ENCODE results near the gene SMCO2. TPM values are rescaled to one million over a fixed set of nuclear protein-coding genes. Genes with fewer than 3 reads are reported as not detected.
A peak's percentile ranks its signal among the peaks of the same experiment; 100 is the strongest.

The SMCO2 gene
- total and polyA plus RNA-seq, 10 of the 15 experiments (the other 5 are each of a cell fraction or from before 2014, with no cell fraction given): 0.11 to 2.3 (median 0.67) TPM

DNA sequence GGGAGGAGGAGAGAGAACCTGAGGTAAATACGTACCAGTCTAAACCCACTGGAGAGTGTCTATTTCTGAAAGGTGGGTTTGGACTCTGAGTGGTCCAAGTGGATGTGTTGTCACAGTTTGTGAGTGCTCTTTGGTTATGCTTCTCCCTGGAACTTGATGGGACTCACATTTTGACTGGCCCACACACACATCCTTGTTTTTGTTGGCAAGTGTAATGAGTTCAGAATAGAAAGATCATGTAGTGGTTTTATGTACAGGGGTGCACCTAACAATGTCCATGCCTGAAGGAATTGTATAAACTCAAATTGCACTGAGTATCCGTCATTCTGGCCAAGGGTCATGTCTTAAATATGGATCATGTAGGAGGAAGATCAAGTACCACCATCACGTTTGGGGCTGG lies 82.3 kb downstream of the SMCO2 start:
- in situ Hi-C loops (cut with MboI) (no loop called here), intact Hi-C loops (cut with micrococcal nuclease; ENCODE audit: unreplicated experiment) (no loop called here)
- ChIA-PET SMC1A (ENCODE audit: uncharacterized antibody, unreplicated experiment) (no interaction called here), POLR2A (no interaction called here), CTCF (no interaction called here), RAD21 (ENCODE audit: unreplicated experiment) (no interaction called here)
- no TSS peak for BruUV-seq (replicated peaks)
- no peaks in the 10 kb centered on the region for H3K36me3 ChIP-seq (ENCODE audit: control insufficient read depth in 2 of 2, insufficient read depth in 2 of 2, low read length in 1 of 2)
- DNase-seq (ENCODE audit: low read depth, low spot score) (no peak), ATAC-seq (no peak), FAIRE-seq (no peak)
- no peaks in the 10 kb centered on the region for H3K27me3 ChIP-seq (replicated peaks in 1 of 2; ENCODE audit: control insufficient read depth in 2 of 2, insufficient read depth in 2 of 2, low read length in 1 of 2)
- no peak for TF ChIP-seq RCOR1 (conservative IDR thresholded peaks at IDR 0.05; ENCODE audit: low read depth, low read length)
- TF ChIP-seq FOXK2 (IDR thresholded peaks at IDR 0.05): no peak
- TF ChIP-seq SREBF1 (IDR thresholded peaks at IDR 0.05; ENCODE audit: low read length): no peak
- no peak overlapping the region for H3K27ac ChIP-seq (ENCODE audit: control insufficient read depth, insufficient read depth)
- H4K20me1 ChIP-seq (ENCODE audit: control insufficient read depth, insufficient read depth): no peaks in the 10 kb centered on the region
- H3K9me3 ChIP-seq (replicated peaks; ENCODE audit: control insufficient read depth, insufficient read depth, low read length): no peaks in the 10 kb centered on the region; the same call in 2 of the 3 replicates
- H3K9ac ChIP-seq (ENCODE audit: control insufficient read depth, insufficient read depth, low read length): no peak overlapping the region
- peaks cover 45% of the 10 kb centered on the region for H3K79me2 ChIP-seq (ENCODE audit: control insufficient read depth, insufficient read depth, low read length)
- no peak overlapping the region; the same call in 1 of the 2 replicates for H3K4me2 ChIP-seq (ENCODE audit: control insufficient read depth, insufficient read depth)
- H3K4me1 ChIP-seq (ENCODE audit: control insufficient read depth, insufficient read depth, low read length): peaks cover 22% of the 10 kb centered on the region
- WGBS (ENCODE audit: insufficient coverage, insufficient replicate concordance, low lambda C conversion rate, missing lambda C conversion rate): 100% methylated on average over 3 of the region's 3 CpGs
- no peak overlapping the region for H3K4me3 ChIP-seq
- no peak overlapping the region for H2AFZ ChIP-seq (ENCODE audit: control insufficient read depth, low read depth, low read length)

- Histone ChIP-seq H3K9me3 (replicated peaks; ENCODE audit: control insufficient read depth, insufficient read depth, low read length) (no peaks in the 10 kb centered on the region; the same call in 1 of the 3 replicates), H4K20me1 (ENCODE audit: control insufficient read depth, insufficient read depth) (no peaks in the 10 kb centered on the region), H3K4me3 (peak overlapping the region; percentile 14; the same call in 1 of the 2 replicates), H3K27me3 (replicated peaks in 1 of 2; ENCODE audit: control insufficient read depth in 2 of 2, insufficient read depth in 2 of 2, low read length in 1 of 2) (no peaks in the 10 kb centered on the region), H3K4me1 (ENCODE audit: control insufficient read depth, insufficient read depth, low read length) (peaks cover 35% of the 10 kb centered on the region), H3K9ac (ENCODE audit: control insufficient read depth, insufficient read depth, low read length) (peak overlapping the region; percentile 30; the same call in 1 of the 2 replicates), H3K36me3 (ENCODE audit: control insufficient read depth in 2 of 2, insufficient read depth in 2 of 2, low read length in 1 of 2) (no peaks in the 10 kb centered on the region), H3K79me2 (ENCODE audit: control insufficient read depth, insufficient read depth, low read length) (peaks cover 40% of the 10 kb centered on the region), H3K4me2 (ENCODE audit: control insufficient read depth, insufficient read depth) (peak overlapping the region; percentile 80), H3K27ac (ENCODE audit: control insufficient read depth, insufficient read depth) (peak overlapping the region; percentile 45; the same call in 1 of the 2 replicates), H2AFZ (ENCODE audit: control insufficient read depth, low read depth, low read length) (peak overlapping the region; percentile 37)
- no TSS peak for BruUV-seq (replicated peaks)
- ChIA-PET CTCF (interaction anchor here (2.6 kb wide), 2 partner anchors 94 to 96 kb away, joined by 6 to 10 read pairs; no protein-coding TSS in a partner anchor), RAD21 (ENCODE audit: unreplicated experiment) (no interaction called here), SMC1A (ENCODE audit: uncharacterized antibody, unreplicated experiment) (interaction anchor here (0.5 to 2.3 kb wide), 6 partner anchors 9 to 1701 kb away, joined by 3 to 10 read pairs (median 3); no protein-coding TSS in a partner anchor), POLR2A (interaction anchor here (0.5 to 1.2 kb wide), 3 partner anchors 9 to 299 kb away, joined by 3 to 6 read pairs (median 5); no protein-coding TSS in a partner anchor)
- intact Hi-C loops (cut with micrococcal nuclease; ENCODE audit: unreplicated experiment): loop anchor here (5.0 kb wide), 1 partner anchor 172 kb away; no protein-coding TSS in a partner anchor
- ATAC-seq: no peak; the same call in 2 of the 3 replicates
- WGBS (ENCODE audit: insufficient coverage, insufficient replicate concordance, low lambda C conversion rate, missing lambda C conversion rate): 30% methylated on average over 7 of the region's 7 CpGs
- TF ChIP-seq, protein P1, sequence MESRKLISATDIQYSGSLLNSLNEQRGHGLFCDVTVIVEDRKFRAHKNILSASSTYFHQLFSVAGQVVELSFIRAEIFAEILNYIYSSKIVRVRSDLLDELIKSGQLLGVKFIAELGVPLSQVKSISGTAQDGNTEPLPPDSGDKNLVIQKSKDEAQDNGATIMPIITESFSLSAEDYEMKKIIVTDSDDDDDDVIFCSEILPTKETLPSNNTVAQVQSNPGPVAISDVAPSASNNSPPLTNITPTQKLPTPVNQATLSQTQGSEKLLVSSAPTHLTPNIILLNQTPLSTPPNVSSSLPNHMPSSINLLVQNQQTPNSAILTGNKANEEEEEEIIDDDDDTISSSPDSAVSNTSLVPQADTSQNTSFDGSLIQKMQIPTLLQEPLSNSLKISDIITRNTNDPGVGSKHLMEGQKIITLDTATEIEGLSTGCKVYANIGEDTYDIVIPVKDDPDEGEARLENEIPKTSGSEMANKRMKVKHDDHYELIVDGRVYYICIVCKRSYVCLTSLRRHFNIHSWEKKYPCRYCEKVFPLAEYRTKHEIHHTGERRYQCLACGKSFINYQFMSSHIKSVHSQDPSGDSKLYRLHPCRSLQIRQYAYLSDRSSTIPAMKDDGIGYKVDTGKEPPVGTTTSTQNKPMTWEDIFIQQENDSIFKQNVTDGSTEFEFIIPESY (IDR thresholded peaks at IDR 0.05): no peak
- no peak for TF ChIP-seq RFX5 (IDR thresholded peaks at IDR 0.05; ENCODE audit: low read depth, low read length)
- TF ChIP-seq SIN3A (IDR thresholded peaks at IDR 0.05; ENCODE audit: low read depth, low read length): no peak
- peak; percentile 37; the same call in 1 of the 2 replicates for TF ChIP-seq RAD51 (IDR thresholded peaks at IDR 0.05)
- peak; percentile 35; the same call in 1 of the 2 replicates for TF ChIP-seq SPI1 (IDR thresholded peaks at IDR 0.05; ENCODE audit: borderline replicate concordance, insufficient read depth, low read depth, low read length)
- TF ChIP-seq IKZF2 (IDR thresholded peaks at IDR 0.05): peak in 1 of 2 experiments; percentile 16; a peak in 1 of 4 replicates
- in situ Hi-C loops (cut with MboI): no loop called here
- no peak for DNase-seq (ENCODE audit: low read depth, low spot score)
- no peak for FAIRE-seq
Measured at GRCh38 chr12:27530157-27530922, 83.8 kb downstream of the SMCO2 start.

All from GM12878 (cell line).